Suprapubic skin (tissue), 4 donors: Measurements from ENCODE around the gene CCL22. TPM values are rescaled to one million over a fixed set of nuclear protein-coding genes. Genes with fewer than 3 reads are reported as not detected.
A peak's percentile ranks its signal among the peaks of the same experiment; 100 is the strongest.

Experiments used
- DNase-seq, 2 donors: peaks; one replicate each; pipeline ENCODE4 v3.0.0-alpha.2; 2019; ENCODE audit warnings: low spot score in 2 of 2
- H3K27ac ChIP-seq: fragments of 200-600 bp; sonication (generic); one replicate; pipeline ENCODE4 v1.5.1; 2019
- H3K27me3 ChIP-seq: fragments of 200-600 bp; sonication (generic); one replicate; pipeline ENCODE4 v1.5.1; 2019
- H3K36me3 ChIP-seq: fragments of 200-600 bp; sonication (generic); one replicate; pipeline ENCODE4 v1.5.1; 2019
- H3K4me1 ChIP-seq: fragments of 200-600 bp; sonication (generic); one replicate; pipeline ENCODE4 v1.5.1; 2019
- H3K4me3 ChIP-seq: fragments of 200-600 bp; sonication (generic); one replicate; pipeline ENCODE4 v1.5.1; 2019; ENCODE audit warnings: mild to moderate bottlenecking
- H3K9me3 ChIP-seq: fragments of 200-600 bp; sonication (generic); one replicate; pipeline ENCODE4 v1.5.1; 2019
- CTCF ChIP-seq, 2 donors: fragments of 200-600 bp in 1 of 2; fragments of 450-650 bp in 1 of 2; sonication (generic) in 1 of 2; IDR thresholded peaks; one replicate each; pipeline ENCODE4 v1.5.1; 2016 to 2019; ENCODE audit warnings: antibody characterized with exemption in 2 of 2, mild to moderate bottlenecking in 1 of 2, moderate library complexity in 1 of 2
- EP300 ChIP-seq: sonication (generic); formaldehyde crosslinking; IDR thresholded peaks from one replicate; pipeline ENCODE4 v1.6.1; 2017; ENCODE audit warnings: antibody characterized with exemption
- POLR2A ChIP-seq, 2 donors: fragments of 450-650 bp; IDR thresholded peaks; one replicate each; pipeline ENCODE4 v1.6.1; 2017; ENCODE audit warnings: antibody characterized with exemption in 2 of 2, mild to moderate bottlenecking in 2 of 2, moderate library complexity in 2 of 2
- POLR2AphosphoS5 ChIP-seq, 3 donors: sonication (generic); formaldehyde crosslinking; IDR thresholded peaks; one replicate each; pipeline ENCODE4 v1.6.1; 2017; ENCODE audit warnings: antibody characterized with exemption in 3 of 3
- WGBS: methylation state at CpG from one replicate; pipeline ENCODE4 v1.1.5; 2018; 5-methylcytosine and 5-hydroxymethylcytosine counted together
- total RNA-seq, 4 donors: library from RNA; depleted of rRNA; stranded (reverse); fragments of >200 nt; gene quantifications; one replicate each; pipeline ENCODE4 v1.1.0, GENCODE V29; 2016

The CCL22 gene
- total RNA-seq, 4 donors from 2014 or later = 1.5 to 11.7 (median 3.3) TPM

- TF ChIP-seq POLR2AphosphoS5 (IDR thresholded peaks at IDR 0.05) (no peak), EP300 (no peak), CTCF (IDR thresholded peaks at IDR 0.05) (no peak), POLR2A (IDR thresholded peaks at IDR 0.05) (no peak)
- Histone ChIP-seq H3K27me3 (no peaks in the 10 kb centered on the region), H3K36me3 (no peaks in the 10 kb centered on the region), H3K4me1 (peaks cover 7% of the 10 kb centered on the region), H3K4me3 (no peak overlapping the region), H3K27ac (peak overlapping the region; percentile 0), H3K9me3 (no peaks in the 10 kb centered on the region)
- DNase-seq = peak in 1 of 2 donors; percentile 58
- whole genome bisulfite sequencing = 58% methylated on average over 4 of the region's 4 CpGs
Measured at GRCh38 chr16:57361404-57361803, 2.8 kb downstream of the CCL22 start.

GRCh38 chr16:57364143-57364542 is 5.6 kb downstream of the CCL22 start:
- Histone ChIP-seq H3K27ac (no peak overlapping the region), H3K4me3 (no peak overlapping the region), H3K4me1 (peaks cover 13% of the 10 kb centered on the region), H3K27me3 (no peaks in the 10 kb centered on the region), H3K36me3 (no peaks in the 10 kb centered on the region), H3K9me3 (no peaks in the 10 kb centered on the region)
- TF ChIP-seq POLR2AphosphoS5 (IDR thresholded peaks at IDR 0.05) (no peak), CTCF (IDR thresholded peaks at IDR 0.05) (no peak)
- WGBS = 95% methylated on average over 3 of the region's 3 CpGs
- DNase-seq = no peak

- WGBS = 77% methylated on average over 5 of the region's 6 CpGs
- H3K9me3 ChIP-seq = no peaks in the 10 kb centered on the region
- no peak for DNase-seq
- peaks cover 9% of the 10 kb centered on the region for H3K4me1 ChIP-seq
- H3K4me3 ChIP-seq = no peak overlapping the region
- TF ChIP-seq EP300 (no peak), POLR2A (IDR thresholded peaks at IDR 0.05) (no peak), CTCF (IDR thresholded peaks at IDR 0.05) (no peak), POLR2AphosphoS5 (IDR thresholded peaks at IDR 0.05) (no peak)
- H3K27me3 ChIP-seq = no peaks in the 10 kb centered on the region
- H3K27ac ChIP-seq = no peak overlapping the region
- H3K36me3 ChIP-seq = no peaks in the 10 kb centered on the region
Measured at GRCh38 chr16:57366544-57367040, 8.0 kb downstream of the CCL22 start.

- TF ChIP-seq POLR2A (IDR thresholded peaks at IDR 0.05) = no peak
- no peak for TF ChIP-seq CTCF (IDR thresholded peaks at IDR 0.05)
- no peak for TF ChIP-seq POLR2AphosphoS5 (IDR thresholded peaks at IDR 0.05)
- TF ChIP-seq EP300 = no peak
- Histone ChIP-seq H3K4me1 (peaks cover 16% of the 10 kb centered on the region), H3K27ac (no peak overlapping the region), H3K4me3 (no peak overlapping the region), H3K27me3 (no peaks in the 10 kb centered on the region), H3K36me3 (no peaks in the 10 kb centered on the region), H3K9me3 (no peaks in the 10 kb centered on the region)
- DNase-seq = no peak
- 38% methylated on average over 7 of the region's 7 CpGs for WGBS
Measured at GRCh38 chr16:57367116-57367752, 8.7 kb downstream of the CCL22 start.

GRCh38 chr16:57371494-57372371 is 13.2 kb downstream of the CCL22 start:
- WGBS = 81% methylated on average over 4 of the region's 15 CpGs
- Histone ChIP-seq H3K4me3 (peak overlapping the region; percentile 57), H3K4me1 (peaks cover 42% of the 10 kb centered on the region), H3K27me3 (no peaks in the 10 kb centered on the region), H3K27ac (peak overlapping the region; percentile 81), H3K9me3 (no peaks in the 10 kb centered on the region), H3K36me3 (no peaks in the 10 kb centered on the region)
- DNase-seq = no peak
- TF ChIP-seq POLR2AphosphoS5 (IDR thresholded peaks at IDR 0.05) = no peak
- no peak for TF ChIP-seq CTCF (IDR thresholded peaks at IDR 0.05)
- TF ChIP-seq EP300 = no peak
- no peak for TF ChIP-seq POLR2A (IDR thresholded peaks at IDR 0.05)
